ENCODE measurements around the gene WDR83.
A peak's percentile ranks its signal among the peaks of the same experiment; 100 is the strongest.
"Not testable (repeated sequence)": the region's sequence is repeated elsewhere in the genome, so short reads cannot be mapped to it uniquely, and the experiment has no call there.

The WDR83 gene

DNA sequence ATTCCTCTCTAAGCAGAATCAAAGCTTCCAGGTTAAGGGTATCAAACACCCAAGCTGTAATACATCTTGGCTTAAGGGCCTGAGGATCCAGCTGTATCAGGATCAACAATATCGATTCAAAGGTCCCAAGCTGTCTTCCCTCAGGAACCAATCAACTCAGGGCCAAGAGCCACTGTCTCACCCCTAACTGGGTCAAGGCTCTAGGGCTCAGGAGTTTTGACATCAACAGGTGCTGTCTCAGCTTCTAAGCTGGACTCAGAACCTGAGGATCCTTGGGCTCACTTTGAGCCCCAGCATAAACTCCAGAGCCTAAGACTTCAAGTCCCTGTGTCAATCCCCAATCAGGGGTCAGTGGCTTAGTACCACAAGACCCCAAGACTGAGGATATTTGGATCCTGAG lies 28.9 kb downstream of the WDR83 start:
- DNase-seq (ENCODE audit: low spot score in 2 of 2) = no peak
- H3K9me3 Mint-ChIP-seq = no peaks in the 10 kb centered on the region
- no peak overlapping the region for H3K27ac Mint-ChIP-seq (ENCODE audit: low read depth)
- H3K27me3 Mint-ChIP-seq = no peaks in the 10 kb centered on the region
- no peak for ATAC-seq (replicated peaks; ENCODE audit: extremely low read depth, poor library complexity, severe bottlenecking)
- H3K4me3 Mint-ChIP-seq = peak overlapping the region; percentile 82
- peaks cover 5% of the 10 kb centered on the region for H3K36me3 Mint-ChIP-seq (ENCODE audit: insufficient read depth)
- peaks cover 6% of the 10 kb centered on the region for H3K4me1 Mint-ChIP-seq

DNA sequence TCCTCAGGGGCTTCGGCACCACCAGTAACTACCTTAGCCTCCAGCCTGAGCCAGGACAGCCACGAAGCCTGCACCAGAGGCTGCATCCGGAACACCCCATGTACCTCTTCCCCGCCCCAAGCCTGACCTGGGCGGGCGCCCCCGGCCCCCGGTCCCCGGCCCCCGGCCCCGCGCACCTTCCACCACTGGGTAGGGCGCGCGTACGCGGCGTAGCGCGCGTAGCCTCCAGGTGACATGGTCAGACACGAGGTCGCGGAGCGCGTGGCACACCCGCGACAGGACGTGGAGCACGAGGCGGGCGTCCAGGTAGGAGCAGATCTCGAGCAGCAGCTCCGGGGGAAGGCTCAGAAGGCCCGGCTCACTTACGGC lies 29.4 kb downstream of the WDR83 start:
- no peaks in the 10 kb centered on the region for H3K9me3 Mint-ChIP-seq
- peaks cover 6% of the 10 kb centered on the region for H3K4me1 Mint-ChIP-seq
- peaks cover 5% of the 10 kb centered on the region for H3K36me3 Mint-ChIP-seq (ENCODE audit: insufficient read depth)
- peak overlapping the region; percentile 82 for H3K4me3 Mint-ChIP-seq
- no peaks in the 10 kb centered on the region for H3K27me3 Mint-ChIP-seq
- peak overlapping the region; percentile 89 for H3K27ac Mint-ChIP-seq (ENCODE audit: low read depth)
- ATAC-seq (replicated peaks; ENCODE audit: extremely low read depth, poor library complexity, severe bottlenecking) (no peak), DNase-seq (ENCODE audit: low spot score in 2 of 2) (no peak)

DNA sequence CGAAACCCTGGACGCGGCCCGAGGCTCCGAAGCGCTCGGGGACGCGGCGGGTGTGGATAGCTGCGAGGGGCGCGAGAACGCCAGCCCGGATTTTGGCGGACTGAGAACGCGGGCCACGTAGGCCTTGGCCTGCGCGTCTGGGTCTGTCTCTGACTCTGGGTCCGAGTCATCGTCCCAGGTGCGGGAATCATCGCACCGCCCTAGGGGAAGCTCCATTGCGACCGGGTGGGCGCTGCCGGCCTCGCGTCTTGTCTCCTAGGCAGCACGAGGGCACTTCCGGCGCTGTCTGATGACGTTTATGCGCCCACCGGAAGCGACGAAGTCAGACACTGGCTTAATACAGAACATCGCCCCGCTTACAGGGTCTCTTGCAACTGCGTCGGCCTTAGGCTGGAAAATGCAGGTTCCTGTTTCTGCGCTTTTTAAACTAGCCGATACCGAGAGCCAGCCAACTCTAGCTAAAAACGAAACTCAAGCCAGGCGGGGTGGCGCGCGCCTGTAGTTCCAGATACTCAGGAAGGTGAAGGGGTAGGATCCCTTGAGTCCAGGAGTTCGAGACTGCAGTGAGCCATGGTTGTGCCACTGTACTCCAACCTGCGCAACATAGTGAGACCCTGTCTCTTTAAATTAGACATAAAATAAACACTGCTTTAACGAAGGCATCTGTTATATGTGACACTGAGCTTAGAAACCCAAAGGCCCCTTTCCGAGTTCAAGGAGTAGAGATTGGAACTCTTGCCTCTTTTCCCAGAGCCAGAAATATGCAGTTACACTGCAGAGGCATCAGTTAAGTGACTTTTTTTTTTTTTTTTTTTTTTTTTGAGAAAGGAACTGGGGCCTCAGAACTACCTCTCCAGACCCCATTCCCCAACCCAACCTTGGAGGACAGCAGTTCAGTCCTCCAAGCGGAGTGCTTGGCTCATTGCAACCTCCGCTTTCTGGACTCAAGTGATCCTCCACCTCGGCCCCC lies 30.0 kb downstream of the WDR83 start, which contains the start of gene FBXW9:
Gene FBXW9, minus strand, starts transcription at position 266 of the 970 bp plus-strand sequence. Its CDS starts 50 bp downstream, at position 216.
- Mint-ChIP-seq H3K9me3 (no peaks in the 10 kb centered on the region), H3K27ac (ENCODE audit: low read depth) (peak within 1 kb of the TSS; percentile 89), H3K4me3 (peak within 1 kb of the TSS; percentile 82), H3K36me3 (ENCODE audit: insufficient read depth) (peaks cover 6% of the 10 kb centered on the region), H3K4me1 (peaks cover 6% of the 10 kb centered on the region), H3K27me3 (no peaks in the 10 kb centered on the region)
- ATAC-seq (replicated peaks; ENCODE audit: extremely low read depth, poor library complexity, severe bottlenecking) = peak; percentile 97
- DNase-seq (ENCODE audit: low spot score in 2 of 2) = peak; percentile 95 to 99

DNA sequence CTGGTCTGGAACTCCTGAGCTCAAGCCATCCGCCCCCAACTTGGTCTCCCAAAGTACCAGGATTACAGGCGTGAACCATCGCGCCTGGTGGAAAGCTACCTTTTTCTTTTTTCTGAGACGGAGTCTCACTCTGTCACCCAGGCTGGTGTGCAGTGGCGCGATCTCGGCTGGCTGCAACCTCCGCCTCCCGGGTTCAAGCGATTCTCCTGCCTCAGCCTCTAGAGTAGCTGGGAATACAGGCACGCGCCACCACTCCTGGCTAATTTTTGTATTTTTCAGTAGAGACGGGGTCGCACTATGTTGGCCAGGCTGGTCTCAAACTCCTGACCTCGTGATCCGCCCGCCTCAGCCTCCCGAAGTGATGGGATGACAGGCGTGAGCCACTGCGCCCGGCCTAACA lies 30.8 kb downstream of the WDR83 start:
- not testable (repeated sequence) for DNase-seq (ENCODE audit: low spot score in 2 of 2); H3K9me3 Mint-ChIP-seq; ATAC-seq (replicated peaks; ENCODE audit: extremely low read depth, poor library complexity, severe bottlenecking); H3K4me1 Mint-ChIP-seq; H3K27me3 Mint-ChIP-seq; H3K36me3 Mint-ChIP-seq (ENCODE audit: insufficient read depth); H3K27ac Mint-ChIP-seq (ENCODE audit: low read depth)
- peak overlapping the region; percentile 27 for H3K4me3 Mint-ChIP-seq

DNA sequence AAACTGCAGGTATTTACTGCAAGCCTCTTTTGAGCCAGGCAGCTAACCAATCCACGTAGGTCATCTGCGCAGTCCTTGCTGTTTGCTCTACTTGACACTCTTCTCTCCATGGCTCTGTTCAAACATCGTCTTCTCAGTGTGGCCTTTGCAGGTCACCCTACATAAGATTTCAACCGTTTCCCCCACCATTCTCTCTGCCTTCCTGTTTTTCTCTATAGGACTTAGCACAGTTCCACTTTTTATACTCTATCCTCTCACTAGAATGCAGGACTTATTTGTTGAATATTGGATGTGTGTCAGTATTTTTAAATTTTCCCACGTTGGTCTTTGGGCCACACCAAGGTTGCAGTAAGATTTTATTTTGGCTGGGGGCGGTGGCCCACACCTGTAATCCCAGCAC lies 31.5 kb downstream of the WDR83 start:
- H3K36me3 Mint-ChIP-seq (ENCODE audit: insufficient read depth) = peaks cover 11% of the 10 kb centered on the region
- H3K27ac Mint-ChIP-seq (ENCODE audit: low read depth) = no peak overlapping the region
- peaks cover 6% of the 10 kb centered on the region for H3K4me1 Mint-ChIP-seq
- peak overlapping the region; percentile 52 for H3K4me3 Mint-ChIP-seq
- H3K27me3 Mint-ChIP-seq = no peaks in the 10 kb centered on the region
- H3K9me3 Mint-ChIP-seq = no peaks in the 10 kb centered on the region
- DNase-seq (ENCODE audit: low spot score in 2 of 2) (no peak), ATAC-seq (replicated peaks; ENCODE audit: extremely low read depth, poor library complexity, severe bottlenecking) (no peak)

DNA sequence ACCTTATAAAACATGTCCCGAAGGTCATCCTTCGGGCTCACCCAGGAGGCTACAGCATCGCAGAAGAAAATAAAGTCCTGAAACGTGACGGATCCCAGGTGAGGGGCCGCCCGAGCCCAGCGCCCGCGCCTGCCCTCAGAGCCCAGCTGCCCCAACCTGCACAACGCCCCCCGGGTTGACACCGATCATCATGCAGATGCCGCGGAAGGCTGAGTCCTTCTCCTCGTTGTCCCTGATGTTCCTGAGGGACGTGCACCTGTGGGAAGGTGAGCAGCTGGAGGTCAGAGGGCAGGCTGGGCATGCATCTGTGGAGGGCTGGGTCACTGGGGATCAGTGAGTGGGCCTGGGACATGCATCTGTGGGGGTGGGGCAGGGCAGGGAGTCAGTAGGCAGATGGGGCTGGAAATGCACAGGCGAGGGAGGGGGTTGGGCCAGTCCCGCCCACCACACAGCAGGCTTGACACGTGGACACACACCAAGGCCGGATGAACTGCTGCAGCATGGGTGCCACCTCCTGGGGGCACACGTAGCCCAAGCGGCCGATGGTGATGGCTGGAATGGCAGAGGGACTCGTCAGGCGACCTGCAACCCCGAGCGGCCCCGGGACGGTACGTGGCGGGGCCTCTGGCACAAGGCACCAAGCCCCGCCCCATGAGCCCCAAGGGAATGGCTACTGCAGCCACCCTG lies 35.1 kb downstream of the WDR83 start:
- Mint-ChIP-seq H3K9me3 (no peaks in the 10 kb centered on the region), H3K27ac (ENCODE audit: low read depth) (no peak overlapping the region), H3K36me3 (ENCODE audit: insufficient read depth) (peaks cover 27% of the 10 kb centered on the region), H3K4me1 (peaks cover 6% of the 10 kb centered on the region), H3K27me3 (no peaks in the 10 kb centered on the region), H3K4me3 (no peak overlapping the region)
- ATAC-seq (replicated peaks; ENCODE audit: extremely low read depth, poor library complexity, severe bottlenecking) = no peak
- no peak for DNase-seq (ENCODE audit: low spot score in 2 of 2)

DNA sequence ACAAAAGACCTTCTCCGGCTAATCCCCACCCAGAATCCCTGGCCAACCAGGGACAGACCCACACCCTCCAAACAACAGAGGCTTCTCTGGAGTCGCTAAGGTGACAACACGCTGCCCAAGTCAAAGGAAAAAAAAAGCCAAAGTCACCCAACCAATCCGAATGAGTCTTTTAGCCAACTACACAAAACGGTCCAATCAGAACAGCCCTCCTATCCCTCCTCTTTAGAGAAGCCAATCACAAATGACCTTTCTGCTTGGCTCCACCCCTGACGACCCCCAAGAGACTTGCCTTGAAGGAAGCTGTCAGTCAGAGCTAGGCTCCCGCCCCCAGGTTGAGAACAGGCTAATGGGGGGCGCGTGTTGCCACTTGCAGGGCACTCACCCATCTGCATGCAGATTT lies 36.4 kb downstream of the WDR83 start:
- H3K4me1 Mint-ChIP-seq = peaks cover 4% of the 10 kb centered on the region
- DNase-seq (ENCODE audit: low spot score in 2 of 2) = no peak
- no peak for ATAC-seq (replicated peaks; ENCODE audit: extremely low read depth, poor library complexity, severe bottlenecking)
- peaks cover 28% of the 10 kb centered on the region for H3K36me3 Mint-ChIP-seq (ENCODE audit: insufficient read depth)
- H3K27me3 Mint-ChIP-seq = no peaks in the 10 kb centered on the region
- no peak overlapping the region for H3K27ac Mint-ChIP-seq (ENCODE audit: low read depth)
- H3K9me3 Mint-ChIP-seq = no peaks in the 10 kb centered on the region
- H3K4me3 Mint-ChIP-seq = no peak overlapping the region

DNA sequence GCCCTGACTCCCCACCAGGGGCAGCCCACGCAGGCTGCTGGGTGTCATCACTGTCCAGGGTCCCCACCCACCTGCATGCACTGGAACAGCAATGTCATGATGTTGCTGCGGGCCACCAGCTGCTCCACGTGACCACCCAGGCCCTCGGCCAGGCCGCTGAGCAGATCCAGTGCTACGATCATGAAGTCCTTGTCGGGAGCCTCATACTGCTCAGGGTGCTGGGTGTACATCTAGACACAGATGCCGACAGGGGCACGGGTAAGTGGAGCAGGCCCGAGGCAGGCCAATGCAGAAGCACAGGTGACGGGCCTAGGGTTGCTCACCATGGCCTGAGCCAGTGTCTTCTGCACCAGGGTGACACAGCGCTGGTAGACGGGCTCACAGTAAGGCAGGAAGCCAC lies 38.6 kb downstream of the WDR83 start:
- Mint-ChIP-seq H3K27ac (ENCODE audit: low read depth) (no peak overlapping the region), H3K27me3 (no peaks in the 10 kb centered on the region)
- no peak for ATAC-seq (replicated peaks; ENCODE audit: extremely low read depth, poor library complexity, severe bottlenecking)

DNA sequence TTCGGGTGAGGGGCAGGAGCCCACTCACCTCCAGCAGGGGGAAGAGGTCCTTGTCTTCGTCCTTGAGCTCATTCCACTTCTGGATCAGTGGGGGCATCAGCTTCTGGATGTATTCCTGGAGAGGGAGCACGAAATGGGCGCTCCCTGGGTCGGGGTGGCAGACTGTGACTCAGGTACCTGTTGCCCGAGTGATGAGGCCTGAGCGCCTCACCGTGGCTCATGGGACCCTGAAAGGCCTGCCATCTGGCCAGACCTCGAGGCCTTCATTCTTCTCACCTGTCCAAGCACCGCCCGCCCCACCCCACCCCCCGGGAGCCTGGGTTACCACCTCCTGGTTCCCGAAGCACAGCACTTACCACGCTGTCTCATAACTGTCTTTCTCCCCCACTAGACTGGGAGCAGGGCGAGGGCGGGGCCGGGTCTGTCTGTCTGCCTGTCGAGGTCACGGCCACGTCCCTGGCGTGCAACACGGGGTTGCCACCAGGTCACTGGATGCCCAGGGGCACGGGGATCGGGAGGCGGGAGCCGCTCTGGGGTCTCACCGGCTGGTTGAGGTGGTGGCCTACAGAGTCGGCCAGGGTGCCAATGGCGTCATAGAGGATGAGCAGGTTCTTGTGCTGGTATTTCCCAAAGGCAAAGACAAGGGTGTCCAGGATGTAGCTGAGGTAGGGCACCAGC lies 39.2 kb downstream of the WDR83 start:
- Mint-ChIP-seq H3K4me1 (no peaks in the 10 kb centered on the region), H3K36me3 (ENCODE audit: insufficient read depth) (peaks cover 30% of the 10 kb centered on the region), H3K27me3 (no peaks in the 10 kb centered on the region), H3K4me3 (no peak overlapping the region), H3K9me3 (no peaks in the 10 kb centered on the region), H3K27ac (ENCODE audit: low read depth) (no peak overlapping the region)
- DNase-seq (ENCODE audit: low spot score in 2 of 2) = no peak
- ATAC-seq (replicated peaks; ENCODE audit: extremely low read depth, poor library complexity, severe bottlenecking) = no peak

More for the DNA sequence above, 38.6 kb downstream of the WDR83 start:
- Mint-ChIP-seq H3K4me1 (no peaks in the 10 kb centered on the region), H3K36me3 (ENCODE audit: insufficient read depth) (peaks cover 30% of the 10 kb centered on the region), H3K9me3 (no peaks in the 10 kb centered on the region), H3K4me3 (no peak overlapping the region)
- no peak for DNase-seq (ENCODE audit: low spot score in 2 of 2)

DNA sequence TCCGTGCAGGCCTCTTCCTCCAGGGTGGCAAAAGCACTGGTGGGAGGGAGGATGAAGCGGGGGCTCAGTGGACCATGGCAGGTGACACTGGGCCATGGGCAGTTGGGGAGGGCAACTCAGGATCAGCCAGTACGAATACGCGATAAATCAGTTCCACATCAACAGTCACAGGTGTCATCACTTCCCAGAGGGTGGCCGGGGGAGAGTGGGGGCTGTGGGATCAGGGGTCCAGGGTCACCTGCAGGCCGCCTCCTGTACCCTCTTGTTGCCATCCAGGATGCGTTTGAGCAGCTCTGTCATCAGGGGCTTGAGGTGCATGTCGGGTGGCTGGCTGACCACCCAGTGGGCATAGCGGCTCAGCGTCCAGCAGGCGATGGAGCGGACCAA lies 39.7 kb downstream of the WDR83 start:
- no peaks in the 10 kb centered on the region for H3K4me1 Mint-ChIP-seq
- DNase-seq (ENCODE audit: low spot score in 2 of 2) = no peak
- peaks cover 32% of the 10 kb centered on the region for H3K36me3 Mint-ChIP-seq (ENCODE audit: insufficient read depth)
- H3K27me3 Mint-ChIP-seq = no peaks in the 10 kb centered on the region
- no peak overlapping the region for H3K4me3 Mint-ChIP-seq
- H3K27ac Mint-ChIP-seq (ENCODE audit: low read depth) = no peak overlapping the region
- ATAC-seq (replicated peaks; ENCODE audit: extremely low read depth, poor library complexity, severe bottlenecking) = no peak
- H3K9me3 Mint-ChIP-seq = no peaks in the 10 kb centered on the region

DNA sequence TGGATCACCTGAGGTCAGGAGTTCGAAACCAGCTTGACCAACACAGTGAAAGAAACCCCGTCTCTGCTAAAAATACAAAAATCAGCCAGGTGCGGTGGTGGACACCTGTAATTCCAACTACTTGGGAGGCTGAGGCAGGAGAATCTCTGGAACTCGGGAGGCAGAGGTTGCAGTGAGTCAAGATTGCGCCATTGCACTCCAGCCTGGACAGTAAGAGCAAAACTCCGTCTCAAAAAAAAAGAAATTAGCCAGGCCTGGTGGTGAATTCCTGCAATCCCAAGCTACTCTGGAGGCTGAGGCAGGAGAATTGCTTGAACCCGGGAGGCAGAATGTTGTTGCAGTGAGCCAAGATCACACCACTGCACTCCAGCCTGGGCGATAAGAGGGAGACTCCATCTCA lies 42.0 kb downstream of the WDR83 start:
- ATAC-seq (replicated peaks; ENCODE audit: extremely low read depth, poor library complexity, severe bottlenecking) = no peak
- Mint-ChIP-seq H3K27ac (ENCODE audit: low read depth) (no peak overlapping the region), H3K9me3 (no peaks in the 10 kb centered on the region), H3K4me3 (no peak overlapping the region), H3K4me1 (peaks cover 6% of the 10 kb centered on the region), H3K36me3 (ENCODE audit: insufficient read depth) (peaks cover 29% of the 10 kb centered on the region), H3K27me3 (no peaks in the 10 kb centered on the region)
- DNase-seq (ENCODE audit: low spot score in 2 of 2) = no peak

DNA sequence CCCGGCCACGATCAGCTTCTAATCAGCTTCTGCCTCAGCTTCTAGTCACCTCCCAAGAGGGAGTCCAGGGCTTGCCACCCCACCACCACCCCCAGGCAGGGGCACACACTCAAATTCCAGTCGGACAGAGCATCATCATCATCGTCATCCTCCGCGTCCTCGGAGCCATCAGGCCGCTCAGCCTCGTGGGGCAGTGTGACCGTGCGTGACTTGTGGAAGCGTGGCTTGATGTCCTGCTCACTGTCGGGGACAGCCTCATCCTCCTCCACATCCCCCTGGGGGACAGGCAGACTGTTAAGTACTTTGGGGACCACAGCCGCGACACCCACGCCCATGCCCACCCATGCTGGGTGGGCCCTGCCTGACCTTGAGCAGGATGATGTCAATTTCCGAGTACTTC lies 44.6 kb downstream of the WDR83 start:
- Mint-ChIP-seq H3K36me3 (ENCODE audit: insufficient read depth) (peaks cover 28% of the 10 kb centered on the region), H3K9me3 (no peaks in the 10 kb centered on the region), H3K4me3 (no peak overlapping the region), H3K27me3 (no peaks in the 10 kb centered on the region), H3K27ac (ENCODE audit: low read depth) (no peak overlapping the region), H3K4me1 (peaks cover 6% of the 10 kb centered on the region)
- ATAC-seq (replicated peaks; ENCODE audit: extremely low read depth, poor library complexity, severe bottlenecking) (no peak), DNase-seq (ENCODE audit: low spot score in 2 of 2) (no peak)
